Measurements from ENCODE around the gene SEPTIN6.

The SEPTIN6 gene

GRCh38 chrX:119647552-119648420 lies 45.2 kb downstream of the SEPTIN6 start:
- no peak for DNase-seq

GRCh38 chrX:119647089-119647488 lies 45.9 kb downstream of the SEPTIN6 start:
- no peak for DNase-seq

GRCh38 chrX:119646515-119646914 lies 46.5 kb downstream of the SEPTIN6 start:
- no peak for DNase-seq

- DNase-seq: no peak
Observed at GRCh38 chrX:119643696-119644095, 49.3 kb downstream of the SEPTIN6 start.

Measured in NCI-H446 (cell line).